C4-2B (cell line): Measurements from ENCODE around the gene RNF17.
"Not testable (repeated sequence)": the region's sequence is repeated elsewhere in the genome, so short reads cannot be mapped to it uniquely, and the experiment has no call there.

Experiments used
- H3K27ac ChIP-seq: fragments of 450-650 bp; 2 replicates; pipeline ENCODE4 v1.5.1; 2017
- CTCF ChIP-seq: fragments of 450-650 bp; conservative IDR thresholded peaks from 2 replicates; pipeline ENCODE4 v1.5.1; 2017; ENCODE audit warnings: mild to moderate bottlenecking
- ZFX ChIP-seq: fragments of 450-650 bp; IDR thresholded peaks from 2 replicates; pipeline ENCODE4 v1.6.1; 2017

RNF17 gene

GRCh38 chr13:24723206-24723605, 40.8 kb upstream of the RNF17 start:
- no peak overlapping the region for H3K27ac ChIP-seq
- TF ChIP-seq ZFX (no peak), CTCF (no peak)

GRCh38 chr13:24724714-24725113, 39.3 kb upstream of the RNF17 start:
- H3K27ac ChIP-seq = no peak overlapping the region
- TF ChIP-seq ZFX = no peak
- TF ChIP-seq CTCF = no peak

- TF ChIP-seq CTCF (no peak), ZFX (no peak)
- no peak overlapping the region for H3K27ac ChIP-seq
These were observed 38.6 kb upstream of the RNF17 start for GRCh38 chr13:24725379-24725778.

GRCh38 chr13:24727731-24728601, 36.0 kb upstream of the RNF17 start:
- TF ChIP-seq CTCF = peak; percentile 99
- no peak for TF ChIP-seq ZFX
- no peak overlapping the region for H3K27ac ChIP-seq

GRCh38 chr13:24730873-24731567, 32.9 kb upstream of the RNF17 start:
- not testable (repeated sequence) for H3K27ac ChIP-seq

GRCh38 chr13:24734950-24735349, 29.0 kb upstream of the RNF17 start:
- no peak overlapping the region for H3K27ac ChIP-seq
- TF ChIP-seq CTCF (no peak), ZFX (no peak)

- TF ChIP-seq ZFX (no peak), CTCF (no peak)
- no peak overlapping the region for H3K27ac ChIP-seq
These were observed 26.9 kb upstream of the RNF17 start for GRCh38 chr13:24737042-24737441.
